ENCODE results near the gene OR4D11. TPM values are rescaled to one million over a fixed set of nuclear protein-coding genes. Genes with fewer than 3 reads are reported as not detected.
A peak's percentile ranks its signal among the peaks of the same experiment; 100 is the strongest.

The OR4D11 gene
- total and polyA plus RNA-seq, 9 of the 15 experiments (the other 6 are each of a cell fraction or from before 2014, with no cell fraction given), result not detected

DNA sequence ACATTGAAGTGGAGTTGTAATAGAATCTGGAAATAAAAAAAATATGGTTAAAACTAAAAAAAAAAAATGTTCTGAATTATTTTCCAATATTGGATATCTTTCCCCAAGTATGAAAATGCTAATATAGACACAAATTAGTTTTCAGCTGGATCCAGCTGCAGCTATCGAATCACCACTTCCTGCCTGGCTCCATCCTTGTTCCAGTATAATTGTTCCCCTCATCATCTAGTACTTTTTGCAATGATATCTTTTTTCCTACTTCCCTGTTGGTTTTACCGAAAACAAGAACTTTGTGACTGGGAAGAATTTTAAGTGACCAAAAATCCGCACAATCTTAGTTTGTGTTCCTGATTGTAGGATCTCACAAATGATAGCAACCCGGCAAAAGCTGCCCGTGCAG lies 17.4 kb downstream of the OR4D11 start:
- no peak overlapping the region for H3K27ac ChIP-seq (ENCODE audit: extremely low read depth, low read depth, low read length)
- WGBS (ENCODE audit: insufficient coverage, low coverage, missing lambda C conversion rate), result 31% methylated on average over 5 of the region's 5 CpGs
- no peak overlapping the region for H3K4me3 ChIP-seq
- no peak overlapping the region for H2AFZ ChIP-seq (ENCODE audit: low read depth, low read length)
- no peak overlapping the region for H3K9ac ChIP-seq (ENCODE audit: insufficient read depth in 1 of 2, low read depth in 2 of 2, low read length in 2 of 2)
- no peaks in the 10 kb centered on the region for H3K27me3 ChIP-seq (ENCODE audit: control insufficient read depth in 2 of 2, insufficient read depth in 2 of 2, low read length in 2 of 2)
- ChIA-PET POLR2A (no interaction called here), CTCF (ENCODE audit: low intra/inter-chr PET ratio) (no interaction called here)
- in situ Hi-C loops (cut with MboI) (no loop called here), intact Hi-C loops (cut with micrococcal nuclease) (no loop called here)
- BruUV-seq (replicated peaks), result no TSS peak
- H3K9me3 ChIP-seq (replicated peaks; ENCODE audit: control insufficient read depth, insufficient read depth, low read depth, low read length), result no peaks in the 10 kb centered on the region
- H3K79me2 ChIP-seq (ENCODE audit: control insufficient read depth, insufficient read depth, low read length), result no peaks in the 10 kb centered on the region
- no peak for FAIRE-seq
- no peak for ATAC-seq
- no peak for TF ChIP-seq TAF15 (IDR thresholded peaks at IDR 0.05; ENCODE audit: low read depth, low read length)
- no peak for TF ChIP-seq ZNF551 (CRISPR knock-in tag; IDR thresholded peaks at IDR 0.05)
- no peak for TF ChIP-seq ZNF639 (CRISPR knock-in tag; conservative IDR thresholded peaks at IDR 0.05 in 1 of 2, IDR thresholded peaks at IDR 0.05 in 1 of 2)
- no peak for TF ChIP-seq MTA2 (IDR thresholded peaks at IDR 0.05; ENCODE audit: low read depth)
- H3K36me3 ChIP-seq (ENCODE audit: control insufficient read depth, insufficient read depth, low read length), result no peaks in the 10 kb centered on the region
- no peaks in the 10 kb centered on the region for H3K4me1 ChIP-seq (replicated peaks in 1 of 2; ENCODE audit: control insufficient read depth in 2 of 2, insufficient read depth in 2 of 2, low read length in 2 of 2)
- no peaks in the 10 kb centered on the region for H3K9me1 ChIP-seq (ENCODE audit: control insufficient read depth, insufficient read depth, low read length)
- no peak for DNase-seq (ENCODE audit: extremely low read depth in 1 of 4, low spot score in 3 of 4)
- no peak overlapping the region for H3K4me2 ChIP-seq (ENCODE audit: insufficient read depth, low read length)
- no peaks in the 10 kb centered on the region for H4K20me1 ChIP-seq (replicated peaks; ENCODE audit: control insufficient read depth, insufficient read depth, low read length)

DNA sequence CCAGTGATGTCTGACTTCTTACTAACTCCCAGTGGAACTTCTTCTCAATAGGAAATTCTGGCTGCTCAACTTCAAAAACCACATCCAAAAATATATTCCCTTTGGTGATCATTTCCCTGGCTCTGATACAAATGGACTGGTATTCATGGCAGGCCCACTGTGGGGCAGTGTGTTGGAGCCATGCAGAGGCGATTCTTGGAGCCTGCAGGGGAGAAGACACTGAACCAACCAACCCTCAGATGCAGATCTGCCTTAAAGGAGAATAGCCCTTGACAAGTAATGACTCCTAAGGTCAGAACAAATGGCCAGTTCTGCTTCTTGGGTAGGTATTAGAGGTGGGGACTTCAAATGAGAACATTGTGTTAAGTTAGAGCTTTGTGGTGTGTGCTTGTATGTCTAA lies 20.2 kb downstream of the OR4D11 start:
- Histone ChIP-seq H3K4me1 (replicated peaks in 1 of 2; ENCODE audit: control insufficient read depth in 2 of 2, insufficient read depth in 2 of 2, low read length in 2 of 2) (no peaks in the 10 kb centered on the region), H4K20me1 (replicated peaks; ENCODE audit: control insufficient read depth, insufficient read depth, low read length) (no peaks in the 10 kb centered on the region), H3K9me3 (replicated peaks; ENCODE audit: control insufficient read depth, insufficient read depth, low read depth, low read length) (no peaks in the 10 kb centered on the region), H2AFZ (ENCODE audit: low read depth, low read length) (no peak overlapping the region), H3K9me1 (ENCODE audit: control insufficient read depth, insufficient read depth, low read length) (no peaks in the 10 kb centered on the region), H3K9ac (ENCODE audit: insufficient read depth in 1 of 2, low read depth in 2 of 2, low read length in 2 of 2) (no peak overlapping the region), H3K79me2 (ENCODE audit: control insufficient read depth, insufficient read depth, low read length) (no peaks in the 10 kb centered on the region), H3K4me2 (ENCODE audit: insufficient read depth, low read length) (no peak overlapping the region), H3K27me3 (ENCODE audit: control insufficient read depth in 2 of 2, insufficient read depth in 2 of 2, low read length in 2 of 2) (no peaks in the 10 kb centered on the region), H3K4me3 (no peak overlapping the region), H3K36me3 (ENCODE audit: control insufficient read depth, insufficient read depth, low read length) (no peaks in the 10 kb centered on the region), H3K27ac (ENCODE audit: extremely low read depth, low read depth, low read length) (no peak overlapping the region)
- CTCF ChIA-PET (ENCODE audit: low intra/inter-chr PET ratio), result no interaction called here
- ATAC-seq, result peak; percentile 93
- POLR2A ChIA-PET, result no interaction called here
- no TSS peak for BruUV-seq (replicated peaks)
- in situ Hi-C loops (cut with MboI), result no loop called here
- intact Hi-C loops (cut with micrococcal nuclease), result no loop called here
- TF ChIP-seq ZNF324 (CRISPR knock-in tag; IDR thresholded peaks at IDR 0.05) (no peak), RAD21 (CRISPR knock-in tag; conservative IDR thresholded peaks at IDR 0.05 in 1 of 2, IDR thresholded peaks at IDR 0.05 in 1 of 2) (peak; percentile 26 to 38; a peak in 2 of 4 replicates), CBX8 (IDR thresholded peaks at IDR 0.05; ENCODE audit: borderline replicate concordance, extremely low read depth, low read depth, low read length, poor library complexity, severe bottlenecking) (no peak)
- TF ChIP-seq, protein P1, sequence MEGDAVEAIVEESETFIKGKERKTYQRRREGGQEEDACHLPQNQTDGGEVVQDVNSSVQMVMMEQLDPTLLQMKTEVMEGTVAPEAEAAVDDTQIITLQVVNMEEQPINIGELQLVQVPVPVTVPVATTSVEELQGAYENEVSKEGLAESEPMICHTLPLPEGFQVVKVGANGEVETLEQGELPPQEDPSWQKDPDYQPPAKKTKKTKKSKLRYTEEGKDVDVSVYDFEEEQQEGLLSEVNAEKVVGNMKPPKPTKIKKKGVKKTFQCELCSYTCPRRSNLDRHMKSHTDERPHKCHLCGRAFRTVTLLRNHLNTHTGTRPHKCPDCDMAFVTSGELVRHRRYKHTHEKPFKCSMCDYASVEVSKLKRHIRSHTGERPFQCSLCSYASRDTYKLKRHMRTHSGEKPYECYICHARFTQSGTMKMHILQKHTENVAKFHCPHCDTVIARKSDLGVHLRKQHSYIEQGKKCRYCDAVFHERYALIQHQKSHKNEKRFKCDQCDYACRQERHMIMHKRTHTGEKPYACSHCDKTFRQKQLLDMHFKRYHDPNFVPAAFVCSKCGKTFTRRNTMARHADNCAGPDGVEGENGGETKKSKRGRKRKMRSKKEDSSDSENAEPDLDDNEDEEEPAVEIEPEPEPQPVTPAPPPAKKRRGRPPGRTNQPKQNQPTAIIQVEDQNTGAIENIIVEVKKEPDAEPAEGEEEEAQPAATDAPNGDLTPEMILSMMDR (IDR thresholded peaks at IDR 0.05 in 2 of 3, conservative IDR thresholded peaks at IDR 0.05 in 1 of 3; ENCODE audit: insufficient read depth in 2 of 3, low read depth in 1 of 3, low read length in 3 of 3), result peak; percentile 42 to 44 (median 43)
- TF ChIP-seq, protein P2, sequence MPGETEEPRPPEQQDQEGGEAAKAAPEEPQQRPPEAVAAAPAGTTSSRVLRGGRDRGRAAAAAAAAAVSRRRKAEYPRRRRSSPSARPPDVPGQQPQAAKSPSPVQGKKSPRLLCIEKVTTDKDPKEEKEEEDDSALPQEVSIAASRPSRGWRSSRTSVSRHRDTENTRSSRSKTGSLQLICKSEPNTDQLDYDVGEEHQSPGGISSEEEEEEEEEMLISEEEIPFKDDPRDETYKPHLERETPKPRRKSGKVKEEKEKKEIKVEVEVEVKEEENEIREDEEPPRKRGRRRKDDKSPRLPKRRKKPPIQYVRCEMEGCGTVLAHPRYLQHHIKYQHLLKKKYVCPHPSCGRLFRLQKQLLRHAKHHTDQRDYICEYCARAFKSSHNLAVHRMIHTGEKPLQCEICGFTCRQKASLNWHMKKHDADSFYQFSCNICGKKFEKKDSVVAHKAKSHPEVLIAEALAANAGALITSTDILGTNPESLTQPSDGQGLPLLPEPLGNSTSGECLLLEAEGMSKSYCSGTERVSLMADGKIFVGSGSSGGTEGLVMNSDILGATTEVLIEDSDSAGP (CRISPR knock-in tag; IDR thresholded peaks at IDR 0.05), result peak; percentile 65
- WGBS (ENCODE audit: insufficient coverage, low coverage, missing lambda C conversion rate), result 0% methylated on average over 1 of the region's 1 CpG
- peak in 1 of 4 experiments; percentile 25 for DNase-seq (ENCODE audit: extremely low read depth in 1 of 4, low spot score in 3 of 4)
- peak; percentile 84 for FAIRE-seq

All from K562 (cell line).